ENCODE measurements around the gene STOML1.

DNA sequence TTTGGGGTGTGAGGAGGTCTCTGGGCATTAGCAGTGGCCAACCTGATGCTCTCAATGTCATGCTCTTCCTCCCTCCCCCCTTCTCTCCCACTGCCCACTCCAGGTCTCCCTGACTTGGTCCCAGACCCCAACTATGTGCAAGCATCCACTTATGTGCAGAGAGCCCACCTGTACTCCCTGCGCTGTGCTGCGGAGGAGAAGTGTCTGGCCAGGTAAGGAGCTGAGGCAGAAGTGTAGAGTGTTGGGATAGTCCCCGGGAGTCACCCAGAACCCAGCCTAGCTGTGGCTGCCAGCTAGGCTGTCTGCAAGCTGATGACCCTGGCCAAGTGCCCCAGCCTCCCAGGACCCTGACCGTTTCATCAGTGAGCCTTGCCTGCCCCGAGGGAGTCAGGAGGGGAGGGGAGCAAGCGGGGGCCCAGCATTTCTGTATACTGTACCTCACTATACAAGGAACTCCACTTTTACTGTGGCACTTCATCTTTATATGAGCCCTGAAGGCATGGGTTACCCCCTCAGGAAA is 49.3 kb downstream of the STOML1 start:
- TF ChIP-seq TAF1 (IDR thresholded peaks at IDR 0.05; ENCODE audit: borderline replicate concordance, low read depth, low read length) = no peak
- no peak for TF ChIP-seq POLR2A (IDR thresholded peaks at IDR 0.05; ENCODE audit: low read depth, low read length)

Measured in GM12892 (cell line).